Spleen (tissue), 7 donors: ENCODE results near the gene DENND6B.

Source experiments
- CTCF ChIP-seq, 11 experiments: fragments of 200-600 bp in 7 of 11; fragments of 450-650 bp in 4 of 11; sonication (generic) in 4 of 11; IDR thresholded peaks in 8 of 11; conservative IDR thresholded peaks in 3 of 11; 1 replicate in 7 of 11; 2 replicates in 4 of 11; pipeline versions ENCODE4 v1.4.0 to v1.8.0; 2016 to 2021; ENCODE audit warnings: antibody characterized with exemption in 11 of 11, inconsistent platforms in 4 of 11, mild to moderate bottlenecking in 1 of 11
- POLR2A ChIP-seq, 3 donors: fragments of 450-650 bp; IDR thresholded peaks; one replicate each; pipeline ENCODE4 v1.5.1; 2017; ENCODE audit warnings: antibody characterized with exemption in 3 of 3, mild to moderate bottlenecking in 1 of 3
- POLR2AphosphoS5 ChIP-seq, 3 donors: sonication (generic); formaldehyde crosslinking; IDR thresholded peaks; one replicate each; pipeline ENCODE4 v1.5.1; 2017; ENCODE audit warnings: antibody characterized with exemption in 3 of 3
- donor health status: DM: no; HTN: no; CAD: no; lungs with moderate emphysema.
- donor health status: DM: no; HTN: no; CAD: no.
- donor health status: DM: no; HTN: no; CAD: no.

GRCh38 chr22:50361688-50362087 is 34.9 kb upstream of the DENND6B start:
- TF ChIP-seq POLR2A (IDR thresholded peaks at IDR 0.05): no peak
- TF ChIP-seq CTCF (IDR thresholded peaks at IDR 0.05 in 8 of 11, conservative IDR thresholded peaks at IDR 0.05 in 3 of 11): no peak
- TF ChIP-seq POLR2AphosphoS5 (IDR thresholded peaks at IDR 0.05): no peak
